B cell (primary cell): ENCODE results near the gene XPA. TPM values are rescaled to one million over a fixed set of nuclear protein-coding genes. Genes with fewer than 3 reads are reported as not detected.

ENCODE experiments used
- ATAC-seq: fragments of 200-7000 bp; cut with Tn5 transposase; one replicate; pipeline ENCODE4 v1.10.0; 2021; ENCODE audit warnings: low read depth, mild to moderate bottlenecking, moderate number of reproducible peaks, moderate library complexity
- CTCF ChIA-PET: fragments of 350-600 bp; sonication (Branson Sonifier 250); formaldehyde crosslinking; loops from one replicate; lab custom pipeline; 2021; ENCODE audit warnings: antibody characterized with exemption, inconsistent platforms; lab: Charles Lee
- POLR2A ChIA-PET: fragments of 350-600 bp; sonication (Branson Sonifier 250); formaldehyde crosslinking; loops from one replicate; lab custom pipeline; 2021; ENCODE audit warnings: antibody characterized with exemption; lab: Charles Lee
- DNase-seq: peaks from one replicate; pipeline ENCODE4 v3.0.0; 2013
- H2AFZ ChIP-seq: 2 replicates; pipeline ENCODE4 v1.6.1; 2012; ENCODE audit warnings: mild to moderate bottlenecking, low read depth, low read length; ENCODE audit not compliant: insufficient read depth, poor library complexity, severe bottlenecking
- H3K27ac ChIP-seq, 2 donors: 1 replicate in 1 of 2; 2 replicates in 1 of 2; pipeline ENCODE4 v1.5.1; 2012 to 2013; ENCODE audit warnings: low read length in 2 of 2, mild to moderate bottlenecking in 2 of 2, moderate library complexity in 1 of 2
- H3K27me3 ChIP-seq, 4 experiments: fragments of 200-600 bp in 1 of 4; sonication (generic) in 1 of 4; replicated peaks in 1 of 4; 1 replicate in 2 of 4; 2 replicates in 2 of 4; pipeline versions ENCODE4 v1.6.1 to v1.7.0; 2013 to 2016; ENCODE audit warnings: low read length in 3 of 4, mild to moderate bottlenecking in 2 of 4, mixed read lengths in 1 of 4, moderate library complexity in 1 of 4; ENCODE audit not compliant: insufficient read depth in 4 of 4, control insufficient read depth in 3 of 4; ENCODE audit errors: control extremely low read depth in 1 of 4
- H3K36me3 ChIP-seq, 2 experiments: replicated peaks in 1 of 2; 1 replicate in 1 of 2; 2 replicates in 1 of 2; pipeline versions ENCODE4 v1.6.1 to v1.7.1; 2013; ENCODE audit warnings: low read length in 1 of 2; ENCODE audit not compliant: insufficient read depth in 2 of 2, control insufficient read depth in 1 of 2; ENCODE audit errors: control extremely low read depth in 1 of 2, extremely low read depth in 1 of 2
- H3K4me1 ChIP-seq, 2 donors: fragments of 200-600 bp in 1 of 2; sonication (generic) in 1 of 2; 1 replicate in 1 of 2; 2 replicates in 1 of 2; pipeline versions ENCODE4 v1.5.1 to v1.6.1; 2013 to 2017; ENCODE audit warnings: low read length in 2 of 2; ENCODE audit not compliant: control insufficient read depth in 2 of 2, insufficient read depth in 2 of 2
- H3K4me2 ChIP-seq: replicated peaks from 2 replicates; pipeline ENCODE3; 2012; ENCODE audit warnings: mild to moderate bottlenecking, low read depth, low read length; ENCODE audit not compliant: poor library complexity, severe bottlenecking
- H3K4me3 ChIP-seq, 5 experiments: fragments of 200-600 bp in 1 of 5; sonication (generic) in 1 of 5; 1 replicate in 3 of 5; 2 replicates in 2 of 5; pipeline versions ENCODE4 v1.5.1 to v1.7.0; 2011 to 2016; ENCODE audit warnings: low read length in 4 of 5, mild to moderate bottlenecking in 4 of 5, low read depth in 2 of 5, control low read depth in 1 of 5, moderate library complexity in 1 of 5; ENCODE audit not compliant: insufficient read depth in 1 of 5; ENCODE audit errors: control extremely low read depth in 1 of 5, extremely low read depth in 1 of 5
- H3K79me2 ChIP-seq: fragments of 200-600 bp; sonication (generic); one replicate; pipeline ENCODE4 v1.6.0; 2016; ENCODE audit warnings: low read length; ENCODE audit not compliant: control insufficient read depth, insufficient read depth
- H3K9ac ChIP-seq: fragments of 200-600 bp; sonication (generic); 2 replicates; pipeline ENCODE4 v1.6.1; 2017; ENCODE audit warnings: mild to moderate bottlenecking, low read length, moderate library complexity
- H3K9me3 ChIP-seq, 3 donors: one replicate each; pipeline versions ENCODE4 v1.6.1 to v1.7.1; 2013; ENCODE audit warnings: low read length in 2 of 3; ENCODE audit not compliant: control insufficient read depth in 2 of 3, insufficient read depth in 1 of 3; ENCODE audit errors: control extremely low read depth in 1 of 3
- H4K20me1 ChIP-seq: 2 replicates; pipeline ENCODE4 v1.6.0; 2012; ENCODE audit warnings: mild to moderate bottlenecking, low read length; ENCODE audit not compliant: insufficient read depth, control insufficient read depth, poor library complexity, severe bottlenecking
- H3K27ac Mint-ChIP-seq: one replicate; pipeline ENCODE4 v1.8.0; 2021; ENCODE audit warnings: mixed read lengths
- H3K27me3 Mint-ChIP-seq: one replicate; pipeline ENCODE4 v1.8.0; 2021; ENCODE audit warnings: mixed read lengths
- H3K4me1 Mint-ChIP-seq: one replicate; pipeline ENCODE4 v1.8.0; 2021; ENCODE audit warnings: mixed read lengths
- H3K4me3 Mint-ChIP-seq: one replicate; pipeline ENCODE4 v1.8.0; 2021; ENCODE audit warnings: mixed read lengths
- H3K9me3 Mint-ChIP-seq: one replicate; pipeline ENCODE4 v1.8.0; 2022; ENCODE audit warnings: mixed read lengths; ENCODE audit not compliant: insufficient read depth
- EZH2 ChIP-seq: IDR thresholded peaks from 2 replicates; pipeline ENCODE4 v1.6.1; 2012; ENCODE audit warnings: borderline replicate concordance, low read depth, mild to moderate bottlenecking, moderate library complexity, low read length; ENCODE audit not compliant: insufficient read depth, poor library complexity, severe bottlenecking
- WGBS: methylation state at CpG from one replicate; pipeline ENCODE4 v1.1.5; 2013; ENCODE audit warnings: missing lambda C conversion rate; ENCODE audit not compliant: insufficient coverage; 5-methylcytosine and 5-hydroxymethylcytosine counted together
- intact Hi-C: fragments of 100-400 bp; cut with micrococcal nuclease; formaldehyde crosslinking; loops from one replicate; pipeline ENCODE4 v1.10.0; 2022
- polyA plus RNA-seq: library from polyadenylated mRNA; depleted of rRNA; stranded (reverse); fragments of >200 nt; gene quantifications from 2 replicates; pipeline ENCODE4 v1.2.3, GENCODE V29; 2012
- total RNA-seq, 2 donors: library from RNA; stranded (reverse); fragments of 120-200 nt in 1 of 2; gene quantifications; 1 replicate in 1 of 2; 2 replicates in 1 of 2; pipeline versions ENCODE4 v1.2.3 to v1.2.4, GENCODE V29; 2013 to 2022
- TF ChIP-seq, protein P1 (sequence below): fragments of 200-600 bp; IDR thresholded peaks from one replicate; pipeline ENCODE4 v1.8.0; 2022; ENCODE audit warnings: antibody characterized with exemption, mild to moderate bottlenecking

XPA gene
- total and polyA plus RNA-seq, 2 donors (not counting 1 experiment from before 2014, with no cell fraction given): 3.8 to 21.3 TPM

DNA sequence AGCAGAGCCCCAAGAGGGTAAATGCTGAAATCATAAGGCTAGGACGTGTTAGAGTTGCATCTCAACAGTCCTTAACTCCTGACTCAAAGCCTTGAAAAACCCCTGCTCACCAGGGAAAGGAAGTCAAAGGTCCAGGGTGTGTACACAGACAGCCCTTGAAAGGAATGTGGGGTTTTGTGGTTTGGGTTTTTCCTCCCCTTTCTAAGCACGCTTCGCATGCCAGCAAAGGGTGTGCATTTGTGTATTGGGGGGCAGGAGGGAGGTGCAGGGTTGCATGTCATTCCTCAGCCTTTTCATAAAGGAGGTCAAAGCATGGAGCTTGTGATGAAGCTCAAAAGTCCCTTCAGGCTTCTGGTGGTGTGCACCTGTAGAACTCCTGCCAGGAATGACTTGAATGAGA is 17.3 kb upstream of the XPA start:
- Histone ChIP-seq H3K27ac (no peak overlapping the region), H3K9me3 (peaks cover 0 to 3% (median 0%) of the 10 kb centered on the region in 3 donors), H3K9ac (no peak overlapping the region), H3K4me1 (peaks cover 4 to 5% of the 10 kb centered on the region in 2 donors), H2AFZ (no peak overlapping the region), H3K27me3 (peaks cover 0 to 23% (median 5%) of the 10 kb centered on the region in 4 experiments), H4K20me1 (no peaks in the 10 kb centered on the region), H3K4me3 (no peak overlapping the region), H3K36me3 (no peaks in the 10 kb centered on the region), H3K4me2 (no peak overlapping the region), H3K79me2 (no peaks in the 10 kb centered on the region)
- Mint-ChIP-seq H3K27me3 (peaks cover 39% of the 10 kb centered on the region), H3K4me3 (no peak overlapping the region), H3K9me3 (no peaks in the 10 kb centered on the region), H3K4me1 (peaks cover 6% of the 10 kb centered on the region), H3K27ac (no peak overlapping the region)
- CTCF ChIA-PET: interaction anchor here (0.6 to 1.1 kb wide), 3 partner anchors 8 to 186 kb away, joined by 3 to 5 read pairs (median 3); no protein-coding TSS in a partner anchor
- WGBS: no CpG with 5 or more reads among the region's 3 CpGs
- intact Hi-C loops: loop anchor here (5.0 to 10.0 kb wide), 2 partner anchors 90 to 548 kb away; no protein-coding TSS in a partner anchor
- TF ChIP-seq EZH2: no peak
- TF ChIP-seq, protein P1, sequence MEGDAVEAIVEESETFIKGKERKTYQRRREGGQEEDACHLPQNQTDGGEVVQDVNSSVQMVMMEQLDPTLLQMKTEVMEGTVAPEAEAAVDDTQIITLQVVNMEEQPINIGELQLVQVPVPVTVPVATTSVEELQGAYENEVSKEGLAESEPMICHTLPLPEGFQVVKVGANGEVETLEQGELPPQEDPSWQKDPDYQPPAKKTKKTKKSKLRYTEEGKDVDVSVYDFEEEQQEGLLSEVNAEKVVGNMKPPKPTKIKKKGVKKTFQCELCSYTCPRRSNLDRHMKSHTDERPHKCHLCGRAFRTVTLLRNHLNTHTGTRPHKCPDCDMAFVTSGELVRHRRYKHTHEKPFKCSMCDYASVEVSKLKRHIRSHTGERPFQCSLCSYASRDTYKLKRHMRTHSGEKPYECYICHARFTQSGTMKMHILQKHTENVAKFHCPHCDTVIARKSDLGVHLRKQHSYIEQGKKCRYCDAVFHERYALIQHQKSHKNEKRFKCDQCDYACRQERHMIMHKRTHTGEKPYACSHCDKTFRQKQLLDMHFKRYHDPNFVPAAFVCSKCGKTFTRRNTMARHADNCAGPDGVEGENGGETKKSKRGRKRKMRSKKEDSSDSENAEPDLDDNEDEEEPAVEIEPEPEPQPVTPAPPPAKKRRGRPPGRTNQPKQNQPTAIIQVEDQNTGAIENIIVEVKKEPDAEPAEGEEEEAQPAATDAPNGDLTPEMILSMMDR: no peak
- DNase-seq (no peak), ATAC-seq (no peak)
- POLR2A ChIA-PET: no interaction called here

DNA sequence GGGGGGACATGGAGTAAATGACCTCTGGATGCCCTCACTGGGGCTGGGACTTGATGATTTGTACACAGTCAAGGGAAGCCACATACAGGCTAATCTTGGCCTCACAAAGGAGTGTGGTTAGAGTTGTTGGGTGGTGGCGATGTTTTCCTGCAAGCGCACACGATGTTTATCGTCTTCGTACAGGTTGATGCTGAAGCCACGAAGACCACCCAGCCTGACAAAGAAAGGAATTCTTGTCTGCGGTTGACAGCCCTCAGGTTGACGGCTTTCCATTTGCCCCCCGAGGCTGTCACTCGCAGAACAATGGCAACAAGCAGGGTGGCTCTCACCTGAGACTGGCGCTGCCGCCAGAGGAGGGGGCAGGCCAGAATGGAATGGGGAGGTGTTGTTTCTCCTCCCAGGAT is 14.1 kb upstream of the XPA start:
- no peaks in the 10 kb centered on the region for H3K9me3 Mint-ChIP-seq
- H3K27me3 Mint-ChIP-seq: peaks cover 53% of the 10 kb centered on the region
- CTCF ChIA-PET: interaction anchor here (1.1 to 3.0 kb wide), 3 partner anchors 14 to 190 kb away, joined by 3 to 18 read pairs (median 5); partner anchors contain the start of gene XPA

More for the DNA sequence above, 14.1 kb upstream of the XPA start:
- H3K4me1 ChIP-seq: peaks cover 4 to 5% of the 10 kb centered on the region in 2 donors
- H3K9me3 ChIP-seq: no peaks in the 10 kb centered on the region
- H2AFZ ChIP-seq: no peak overlapping the region
- no peak overlapping the region for H3K4me2 ChIP-seq
- H3K79me2 ChIP-seq: no peaks in the 10 kb centered on the region
- no peak for TF ChIP-seq EZH2
- TF ChIP-seq, protein P1: no peak
- intact Hi-C loops: loop anchor here (5.0 to 10.0 kb wide), 2 partner anchors 94 to 551 kb away; no protein-coding TSS in a partner anchor
- H3K27ac Mint-ChIP-seq: no peak overlapping the region
- WGBS: 24% methylated on average over 12 of the region's 12 CpGs
- POLR2A ChIA-PET: no interaction called here
- DNase-seq (no peak), ATAC-seq (no peak)
- no peaks in the 10 kb centered on the region for H3K36me3 ChIP-seq
- H3K9ac ChIP-seq: no peak overlapping the region
- no peak overlapping the region for H3K4me3 Mint-ChIP-seq
- peaks cover 0 to 28% (median 8%) of the 10 kb centered on the region in 4 experiments for H3K27me3 ChIP-seq
- no peak overlapping the region for H3K27ac ChIP-seq
- no peaks in the 10 kb centered on the region for H4K20me1 ChIP-seq
- H3K4me1 Mint-ChIP-seq: peaks cover 6% of the 10 kb centered on the region
- H3K4me3 ChIP-seq: no peak overlapping the region
